HCT116 (cell line): Measurements from ENCODE around the gene UNC79. TPM values are rescaled to one million over a fixed set of nuclear protein-coding genes. Genes with fewer than 3 reads are reported as not detected.

Source experiments
- ATAC-seq: fragments of 200-7000 bp; cut with Tn5 transposase; 2 replicates; pipeline ENCODE4 v1.9.1; 2020; ENCODE audit warnings: mild to moderate bottlenecking, moderate library complexity
- BruUV-seq: library from RNA; stranded (reverse); fragments of 400-500 nt; replicated peaks from 2 replicates; lab custom pipeline; 2021; lab: Mats Ljungman, UMichigan
- CTCF ChIA-PET: fragments of 300-600 bp; sonication (Branson Sonifier 250); formaldehyde crosslinking; loops from one replicate; lab custom pipeline; 2021; ENCODE audit warnings: antibody characterized with exemption; lab: Charles Lee
- POLR2A ChIA-PET: fragments of 300-600, 350-600 bp; sonication (Branson Sonifier 250); formaldehyde crosslinking; loops from one replicate; lab custom pipeline; 2021; ENCODE audit warnings: antibody characterized with exemption; lab: Charles Lee
- RAD21 ChIA-PET, 2 experiments: fragments of 300-600 bp; sonication (Branson Sonifier 250); formaldehyde crosslinking; loops; one replicate each; lab custom pipeline; 2023; ENCODE audit warnings: low total read pairs in 2 of 2; ENCODE audit not compliant: uncharacterized antibody in 2 of 2, unreplicated experiment in 2 of 2, low non-redundant PET in 1 of 2; lab: Charles Lee
- DNase-seq: peaks from one replicate; pipeline ENCODE4 v3.0.0-alpha.2; 2010; ENCODE audit warnings: low read depth, low spot score
- H2AFZ ChIP-seq: fragments of 200-600 bp; shearing (Covaris generic), sonication (generic); 2 replicates; pipeline ENCODE4 v1.6.1; 2017; ENCODE audit warnings: low read depth, mixed run types, mixed read lengths, antibody characterized with exemption, low read length; ENCODE audit not compliant: poor library complexity, severe bottlenecking
- H3K27ac ChIP-seq: 2 replicates; pipeline ENCODE4 v1.5.1; 2012; ENCODE audit warnings: low read depth, low read length
- H3K27me3 ChIP-seq: fragments of 200-600 bp; sonication (generic); 2 replicates; pipeline ENCODE4 v1.6.1; 2016; ENCODE audit warnings: mixed run types, low read length, mixed read lengths; ENCODE audit not compliant: insufficient read depth
- H3K36me3 ChIP-seq, 2 experiments: fragments of 200-500 bp in 1 of 2; fragments of 200-600 bp in 1 of 2; sonication (Bioruptor generic) in 1 of 2; sonication (generic) in 1 of 2; 2 replicates each; pipeline versions ENCODE4 v1.5.1 to v1.6.1; 2014 to 2016; ENCODE audit warnings: low read length in 2 of 2, inconsistent platforms in 1 of 2, mixed read lengths in 1 of 2, mixed run types in 1 of 2; ENCODE audit not compliant: insufficient read depth in 2 of 2, control insufficient read depth in 1 of 2
- H3K4me1 ChIP-seq, 2 experiments: fragments of 200-600 bp in 1 of 2; sonication (generic) in 1 of 2; 2 replicates each; pipeline versions ENCODE4 v1.5.1 to v1.6.1; 2012 to 2017; ENCODE audit warnings: low read length in 2 of 2, inconsistent platforms in 1 of 2, mild to moderate bottlenecking in 1 of 2, mixed read lengths in 1 of 2, mixed run types in 1 of 2, moderate library complexity in 1 of 2; ENCODE audit not compliant: insufficient read depth in 2 of 2, control insufficient read depth in 1 of 2
- H3K4me2 ChIP-seq: fragments of 200-600 bp; sonication (generic); 2 replicates; pipeline ENCODE4 v1.6.1; 2017; ENCODE audit warnings: mixed run types, low read length, mixed read lengths
- H3K4me3 ChIP-seq, 2 experiments: fragments of 200-600 bp in 1 of 2; sonication (generic) in 1 of 2; replicated peaks in 1 of 2; 2 replicates each; pipeline ENCODE4 v1.5.1; 2011 to 2016; ENCODE audit warnings: low read length in 2 of 2, control low read depth in 1 of 2, low read depth in 1 of 2, mild to moderate bottlenecking in 1 of 2, mixed read lengths in 1 of 2, mixed run types in 1 of 2
- H3K79me2 ChIP-seq: fragments of 200-600 bp; sonication (generic); 2 replicates; pipeline ENCODE4 v1.6.1; 2017; ENCODE audit warnings: mild to moderate bottlenecking, mixed run types, low read length, moderate library complexity, mixed read lengths; ENCODE audit not compliant: insufficient read depth
- H3K9ac ChIP-seq: fragments of 200-600 bp; sonication (generic); 2 replicates; pipeline ENCODE4 v1.6.1; 2016; ENCODE audit warnings: low read length, mixed read lengths
- H3K9me2 ChIP-seq: fragments of 200-600 bp; sonication (generic), shearing (Covaris generic); 2 replicates; pipeline ENCODE4 v1.6.1; 2017; ENCODE audit warnings: mixed run types, mild to moderate bottlenecking, moderate library complexity; ENCODE audit not compliant: insufficient read depth
- H3K9me3 ChIP-seq, 2 experiments: fragments of 200-500 bp in 1 of 2; fragments of 200-600 bp in 1 of 2; sonication (Bioruptor generic) in 1 of 2; sonication (generic) in 1 of 2; 2 replicates each; pipeline ENCODE4 v1.6.1; 2014 to 2017; ENCODE audit warnings: low read length in 2 of 2, mixed read lengths in 2 of 2, inconsistent platforms in 1 of 2, low read depth in 1 of 2, mild to moderate bottlenecking in 1 of 2, mixed run types in 1 of 2, moderate library complexity in 1 of 2; ENCODE audit not compliant: control insufficient read depth in 1 of 2, insufficient read depth in 1 of 2
- H4K20me1 ChIP-seq: fragments of 200-600 bp; sonication (generic), shearing (Covaris generic); 2 replicates; pipeline ENCODE4 v1.6.1; 2017; ENCODE audit warnings: mixed run types, mild to moderate bottlenecking, moderate library complexity; ENCODE audit not compliant: insufficient read depth
- ATF3 ChIP-seq: IDR thresholded peaks from 2 replicates; pipeline ENCODE4 v1.6.1; 2012
- CBX3 ChIP-seq: IDR thresholded peaks from 2 replicates; pipeline ENCODE4 v1.6.1; 2012; ENCODE audit warnings: low read depth
- CEBPB ChIP-seq: IDR thresholded peaks from 2 replicates; pipeline ENCODE4 v1.6.1; 2012; ENCODE audit warnings: low read depth
- CTCF ChIP-seq, 3 experiments: fragments of 200-600 bp in 1 of 3; sonication (generic) in 1 of 3; IDR thresholded peaks in 2 of 3; conservative IDR thresholded peaks in 1 of 3; 2 replicates each; pipeline ENCODE4 v1.5.1; 2012 to 2017; ENCODE audit warnings: low read depth in 2 of 3, low read length in 2 of 3, antibody characterized with exemption in 1 of 3, borderline replicate concordance in 1 of 3, control low read depth in 1 of 3, mild to moderate bottlenecking in 1 of 3, mixed read lengths in 1 of 3, mixed run types in 1 of 3, moderate library complexity in 1 of 3; ENCODE audit not compliant: insufficient read depth in 1 of 3
- EGR1 ChIP-seq: IDR thresholded peaks from 2 replicates; pipeline ENCODE4 v1.6.1; 2012; ENCODE audit warnings: low read depth
- ELF1 ChIP-seq: IDR thresholded peaks from 2 replicates; pipeline ENCODE4 v1.6.1; 2012; ENCODE audit warnings: low read depth, borderline replicate concordance
- EZH2 ChIP-seq: fragments of 200-600 bp; sonication (generic); IDR thresholded peaks from 2 replicates; pipeline ENCODE4 v1.6.1; 2017; ENCODE audit warnings: antibody characterized with exemption, mixed run types
- EZH2phosphoT487 ChIP-seq: fragments of 200-600 bp; IDR thresholded peaks from 2 replicates; pipeline ENCODE4 v1.6.1; 2018; ENCODE audit warnings: antibody characterized with exemption, borderline replicate concordance
- FOSL1 ChIP-seq: IDR thresholded peaks from 2 replicates; pipeline ENCODE4 v1.6.1; 2012; ENCODE audit warnings: low read depth
- JUND ChIP-seq: IDR thresholded peaks from 2 replicates; pipeline ENCODE4 v1.6.1; 2012
- POLR2A ChIP-seq: IDR thresholded peaks from 2 replicates; pipeline ENCODE4 v1.7.0; 2011; ENCODE audit warnings: borderline replicate concordance; ENCODE audit not compliant: insufficient read depth, insufficient read length; ENCODE audit errors: extremely low read depth
- POLR2AphosphoS5 ChIP-seq: IDR thresholded peaks from 2 replicates; pipeline ENCODE4 v1.6.1; 2011; ENCODE audit warnings: mild to moderate bottlenecking, low read depth, low read length, moderate library complexity
- RAD21 ChIP-seq: IDR thresholded peaks from 2 replicates; pipeline ENCODE4 v1.6.1; 2012; ENCODE audit warnings: low read depth, mild to moderate bottlenecking
- TCF7L2 ChIP-seq: IDR thresholded peaks from 2 replicates; pipeline ENCODE4 v1.7.0; 2011; ENCODE audit warnings: borderline replicate concordance, inconsistent platforms; ENCODE audit not compliant: insufficient read depth, insufficient read length; ENCODE audit errors: extremely low read depth
- YY1 ChIP-seq: IDR thresholded peaks from 2 replicates; pipeline ENCODE4 v1.6.1; 2011; ENCODE audit warnings: low read length, low read depth, moderate library complexity, mild to moderate bottlenecking; ENCODE audit not compliant: insufficient replicate concordance; ENCODE audit errors: extremely low read depth
- ZBTB33 ChIP-seq: IDR thresholded peaks from 2 replicates; pipeline ENCODE4 v1.6.1; 2011; ENCODE audit warnings: mild to moderate bottlenecking, low read length, moderate library complexity; ENCODE audit not compliant: insufficient replicate concordance; ENCODE audit errors: extremely low read depth
- ZFX ChIP-seq: fragments of 450-650 bp; IDR thresholded peaks from 2 replicates; pipeline ENCODE4 v1.6.1; 2017
- ZNF274 ChIP-seq: fragments of 200-500 bp; sonication (Bioruptor generic); IDR thresholded peaks from 2 replicates; pipeline ENCODE4 v1.6.1; 2014; ENCODE audit warnings: mild to moderate bottlenecking, low read depth, low read length, inconsistent platforms
- intact Hi-C: fragments of 100-400 bp; cut with micrococcal nuclease; formaldehyde crosslinking; loops from 2 replicates; pipeline ENCODE4 v1.10.0; 2022
- total RNA-seq: library from RNA; stranded (reverse); gene quantifications from one replicate; pipeline ENCODE4 v1.2.1, GENCODE V29; 2021; ENCODE audit not compliant: unreplicated experiment

The UNC79 gene
- total RNA-seq, 1 experiment from 2014 or later = 0.10 TPM

- Histone ChIP-seq H3K4me2 (no peak overlapping the region), H3K79me2 (no peaks in the 10 kb centered on the region), H3K4me1 (no peaks in the 10 kb centered on the region), H3K36me3 (no peaks in the 10 kb centered on the region), H3K9me3 (no peaks in the 10 kb centered on the region), H4K20me1 (no peaks in the 10 kb centered on the region), H3K9ac (no peak overlapping the region), H3K4me3 (no peak overlapping the region), H3K27ac (no peak overlapping the region), H3K27me3 (peaks cover 12% of the 10 kb centered on the region; the same call in 1 of the 2 replicates), H3K9me2 (no peaks in the 10 kb centered on the region), H2AFZ (no peak overlapping the region)
- no TSS peak for BruUV-seq
- TF ChIP-seq ZFX (no peak), ZBTB33 (no peak), EGR1 (no peak), RAD21 (no peak), FOSL1 (no peak), CEBPB (no peak), ZNF274 (no peak), EZH2 (no peak), CBX3 (no peak), POLR2AphosphoS5 (no peak), TCF7L2 (no peak), CTCF (IDR thresholded peaks at IDR 0.05 in 2 of 3, conservative IDR thresholded peaks at IDR 0.05 in 1 of 3; ENCODE audit: borderline replicate concordance in 1 of 3, insufficient read depth in 1 of 3, low read depth in 2 of 3, low read length in 2 of 3) (no peak), EZH2phosphoT487 (no peak), YY1 (no peak), ELF1 (no peak), ATF3 (no peak), POLR2A (no peak), JUND (no peak)
- RAD21 ChIA-PET = no interaction called here
- ATAC-seq (no peak), DNase-seq (no peak)
- CTCF ChIA-PET = interaction anchor here (0.6 kb wide), 1 partner anchor 944 kb away, joined by 3 read pairs; no protein-coding TSS in a partner anchor
- POLR2A ChIA-PET = no interaction called here
- intact Hi-C loops = no loop called here
Observed at GRCh38 chr14:93481758-93482157, 51.0 kb downstream of the UNC79 start.
